Uterus (tissue), 2 donors: ENCODE measurements around the gene RAB34.

Source experiments
- CTCF ChIP-seq, 4 experiments: fragments of 200-600 bp in 2 of 4; fragments of 450-650 bp in 2 of 4; sonication (generic) in 2 of 4; IDR thresholded peaks; one replicate each; pipeline ENCODE4 v1.5.1; 2016 to 2019; ENCODE audit warnings: antibody characterized with exemption in 4 of 4, mild to moderate bottlenecking in 2 of 4, moderate library complexity in 1 of 4
- POLR2A ChIP-seq, 2 donors: fragments of 450-650 bp; IDR thresholded peaks; one replicate each; pipeline ENCODE4 v1.6.1; 2016; ENCODE audit warnings: antibody characterized with exemption in 2 of 2, mild to moderate bottlenecking in 1 of 2, moderate library complexity in 1 of 2

GRCh38 chr17:28738680-28739384 is 21.2 kb upstream of the RAB34 start:
- TF ChIP-seq POLR2A (IDR thresholded peaks at IDR 0.05), result no peak
- no peak for TF ChIP-seq CTCF (IDR thresholded peaks at IDR 0.05)
